RWPE1 (cell line): Measurements from ENCODE around the gene MIPOL1.
"Not testable (repeated sequence)": the region's sequence is repeated elsewhere in the genome, so short reads cannot be mapped to it uniquely, and the experiment has no call there.

Experiments used
- CTCF ChIA-PET: fragments of 350-600 bp; sonication (Branson Sonifier 250); formaldehyde crosslinking; extraction: SDS; loops from one replicate; lab custom pipeline; 2021; lab: Yijun Ruan, JAX
- POLR2A ChIA-PET: fragments of 400-600 bp; formaldehyde crosslinking; extraction: SDS; loops from one replicate; lab custom pipeline; 2020; ENCODE audit warnings: antibody characterized with exemption; ENCODE audit not compliant: low non-redundant PET; lab: Yijun Ruan, JAX
- DNase-seq: peaks from one replicate; pipeline ENCODE4 v3.0.0; 2012; ENCODE audit warnings: low spot score
- H3K27ac ChIP-seq: fragments of 450-650 bp; 2 replicates; pipeline ENCODE4 v1.5.1; 2017
- CTCF ChIP-seq: fragments of 450-650 bp; conservative IDR thresholded peaks from 2 replicates; pipeline ENCODE4 v1.5.1; 2017; ENCODE audit warnings: low read depth, mild to moderate bottlenecking

MIPOL1 gene

GRCh38 chr14:37375566-37375965 lies 177.8 kb downstream of the MIPOL1 start:
- TF ChIP-seq CTCF, result no peak
- no peak for DNase-seq
- CTCF ChIA-PET, result interaction anchor here (0.6 kb wide), 1 partner anchor 44 kb away, joined by 3 read pairs; no protein-coding TSS in a partner anchor
- H3K27ac ChIP-seq, result no peak overlapping the region
- POLR2A ChIA-PET, result no interaction called here

DNA sequence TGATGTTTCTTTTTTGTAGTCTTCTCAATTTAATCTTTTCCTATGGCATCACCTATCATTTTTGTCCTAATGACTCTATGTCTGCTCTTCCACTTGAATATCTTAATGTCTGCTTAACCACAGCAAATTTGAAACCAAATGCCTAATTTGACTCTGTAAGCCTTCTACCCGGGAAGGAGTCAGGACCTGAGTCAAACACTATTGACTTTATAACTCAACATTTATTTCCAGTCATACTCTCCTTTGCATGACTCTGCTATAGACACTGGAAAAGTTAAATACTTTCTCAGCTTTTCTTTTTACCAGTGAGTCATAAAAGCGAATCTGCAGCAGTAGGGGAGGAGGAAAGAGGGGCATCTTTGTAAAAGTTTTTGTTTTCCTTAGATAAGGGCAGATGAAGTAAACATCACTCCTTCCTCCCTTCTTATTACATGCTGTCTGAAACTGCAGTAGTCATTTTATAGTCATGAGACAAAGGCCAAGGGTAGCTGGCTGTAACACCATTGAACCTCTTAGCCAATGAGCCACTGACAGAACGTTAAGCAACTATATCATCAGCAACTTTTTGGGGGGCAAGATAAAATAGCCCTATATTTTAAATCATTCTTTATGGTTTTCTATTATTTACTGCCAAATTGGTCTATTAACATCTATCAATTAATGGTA lies 179.3 kb downstream of the MIPOL1 start:
- TF ChIP-seq CTCF, result no peak
- no peak overlapping the region for H3K27ac ChIP-seq
- no peak for DNase-seq
- POLR2A ChIA-PET, result no interaction called here
- CTCF ChIA-PET, result interaction anchor here (0.7 kb wide), 1 partner anchor 498 kb away, joined by 3 read pairs; no protein-coding TSS in a partner anchor

GRCh38 chr14:37384870-37385596 lies 187.3 kb downstream of the MIPOL1 start:
- DNase-seq, result no peak
- ChIA-PET CTCF (interaction anchor here (0.6 kb wide), 1 partner anchor 349 kb away, joined by 3 read pairs; no protein-coding TSS in a partner anchor), POLR2A (no interaction called here)
- no peak overlapping the region for H3K27ac ChIP-seq
- no peak for TF ChIP-seq CTCF

- H3K27ac ChIP-seq, CTCF ChIA-PET, POLR2A ChIA-PET, DNase-seq: not testable (repeated sequence)
Measured at GRCh38 chr14:37397157-37397940, 199.6 kb downstream of the MIPOL1 start.

- ChIA-PET CTCF (no interaction called here), POLR2A (no interaction called here)
- no peak overlapping the region for H3K27ac ChIP-seq
- DNase-seq, result no peak
- TF ChIP-seq CTCF, result no peak
Measured at GRCh38 chr14:37397941-37398215, 200.1 kb downstream of the MIPOL1 start.

DNA sequence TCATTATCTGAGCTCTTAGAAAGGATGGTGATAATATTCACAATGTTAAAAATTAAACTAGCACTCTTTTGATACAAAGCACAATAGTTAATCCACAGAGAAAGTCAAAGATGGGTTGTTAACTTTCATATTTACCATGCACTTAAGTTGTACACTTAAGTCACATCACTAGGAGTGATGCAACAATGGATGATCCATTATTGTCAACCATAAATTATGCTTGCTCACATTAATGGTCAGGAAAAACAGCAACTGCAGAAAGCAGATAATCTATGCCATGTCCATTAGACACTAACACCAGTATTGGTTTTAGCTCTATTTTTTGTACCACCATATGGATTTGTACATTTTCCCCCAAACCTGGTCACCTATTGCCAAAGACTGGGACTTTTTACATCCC lies 201.8 kb downstream of the MIPOL1 start:
- POLR2A ChIA-PET, result no interaction called here
- no peak for TF ChIP-seq CTCF
- CTCF ChIA-PET, result no interaction called here
- DNase-seq, result no peak
- no peak overlapping the region for H3K27ac ChIP-seq
